ENCODE results near the gene WDR45.

The WDR45 gene

GRCh38 chrX:49069038-49069437, 10.6 kb downstream of the WDR45 start:
- H3K36me3 ChIP-seq (ENCODE audit: control insufficient read depth in 2 of 2, insufficient read depth in 1 of 2, low read length in 2 of 2): peaks cover 0 to 37% of the 10 kb centered on the region in 2 experiments; a peak in 1 of 3 replicates
- CTCF ChIA-PET: interaction anchor here (0.7 kb wide), 1 partner anchor 35 kb away, joined by 4 read pairs; no protein-coding TSS in a partner anchor
- no peak for TF ChIP-seq KLF16 (tag by site-specific recombination; IDR thresholded peaks at IDR 0.05)
- TF ChIP-seq ZNF292 (tag by site-specific recombination; IDR thresholded peaks at IDR 0.05; ENCODE audit: borderline replicate concordance, low read depth): no peak
- no peak for TF ChIP-seq WT1 (tag by site-specific recombination; IDR thresholded peaks at IDR 0.05)
- peak; percentile 61 for TF ChIP-seq GLIS1 (tag by site-specific recombination; IDR thresholded peaks at IDR 0.05)
- no peak for TF ChIP-seq ZNF248 (tag by site-specific recombination; IDR thresholded peaks at IDR 0.05)
- TF ChIP-seq YY1 (tag by site-specific recombination; IDR thresholded peaks at IDR 0.05): no peak
- TF ChIP-seq FEZF1 (tag by site-specific recombination; IDR thresholded peaks at IDR 0.05): no peak
- no peak for TF ChIP-seq BCL6B (tag by site-specific recombination; IDR thresholded peaks at IDR 0.05)
- no peak for TF ChIP-seq HOXA7 (CRISPR knock-in tag; IDR thresholded peaks at IDR 0.05; ENCODE audit: borderline replicate concordance)
- TF ChIP-seq ZNF146 (tag by site-specific recombination; IDR thresholded peaks at IDR 0.05): no peak
- no peak for TF ChIP-seq ZNF175 (tag by site-specific recombination; IDR thresholded peaks at IDR 0.05)
- TF ChIP-seq, protein P1, sequence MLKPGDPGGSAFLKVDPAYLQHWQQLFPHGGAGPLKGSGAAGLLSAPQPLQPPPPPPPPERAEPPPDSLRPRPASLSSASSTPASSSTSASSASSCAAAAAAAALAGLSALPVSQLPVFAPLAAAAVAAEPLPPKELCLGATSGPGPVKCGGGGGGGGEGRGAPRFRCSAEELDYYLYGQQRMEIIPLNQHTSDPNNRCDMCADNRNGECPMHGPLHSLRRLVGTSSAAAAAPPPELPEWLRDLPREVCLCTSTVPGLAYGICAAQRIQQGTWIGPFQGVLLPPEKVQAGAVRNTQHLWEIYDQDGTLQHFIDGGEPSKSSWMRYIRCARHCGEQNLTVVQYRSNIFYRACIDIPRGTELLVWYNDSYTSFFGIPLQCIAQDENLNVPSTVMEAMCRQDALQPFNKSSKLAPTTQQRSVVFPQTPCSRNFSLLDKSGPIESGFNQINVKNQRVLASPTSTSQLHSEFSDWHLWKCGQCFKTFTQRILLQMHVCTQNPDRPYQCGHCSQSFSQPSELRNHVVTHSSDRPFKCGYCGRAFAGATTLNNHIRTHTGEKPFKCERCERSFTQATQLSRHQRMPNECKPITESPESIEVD (tag by site-specific recombination; IDR thresholded peaks at IDR 0.05): no peak
- TF ChIP-seq ZNF416 (tag by site-specific recombination; IDR thresholded peaks at IDR 0.05): no peak
- TF ChIP-seq GLIS2 (tag by site-specific recombination; IDR thresholded peaks at IDR 0.05): peak; percentile 55
- H3K4me1 ChIP-seq (ENCODE audit: control insufficient read depth, insufficient read depth, low read length): no peaks in the 10 kb centered on the region; the same call in 1 of the 2 replicates
- no peak overlapping the region for H3K27ac ChIP-seq (ENCODE audit: extremely low read depth, low read depth, low read length)
- POLR2A ChIA-PET: no interaction called here
- H3K4me3 ChIP-seq (ENCODE audit: low read depth, low read length): no peak overlapping the region
- H3K9me3 ChIP-seq (ENCODE audit: control insufficient read depth, insufficient read depth, low read depth, low read length): no peaks in the 10 kb centered on the region

DNA sequence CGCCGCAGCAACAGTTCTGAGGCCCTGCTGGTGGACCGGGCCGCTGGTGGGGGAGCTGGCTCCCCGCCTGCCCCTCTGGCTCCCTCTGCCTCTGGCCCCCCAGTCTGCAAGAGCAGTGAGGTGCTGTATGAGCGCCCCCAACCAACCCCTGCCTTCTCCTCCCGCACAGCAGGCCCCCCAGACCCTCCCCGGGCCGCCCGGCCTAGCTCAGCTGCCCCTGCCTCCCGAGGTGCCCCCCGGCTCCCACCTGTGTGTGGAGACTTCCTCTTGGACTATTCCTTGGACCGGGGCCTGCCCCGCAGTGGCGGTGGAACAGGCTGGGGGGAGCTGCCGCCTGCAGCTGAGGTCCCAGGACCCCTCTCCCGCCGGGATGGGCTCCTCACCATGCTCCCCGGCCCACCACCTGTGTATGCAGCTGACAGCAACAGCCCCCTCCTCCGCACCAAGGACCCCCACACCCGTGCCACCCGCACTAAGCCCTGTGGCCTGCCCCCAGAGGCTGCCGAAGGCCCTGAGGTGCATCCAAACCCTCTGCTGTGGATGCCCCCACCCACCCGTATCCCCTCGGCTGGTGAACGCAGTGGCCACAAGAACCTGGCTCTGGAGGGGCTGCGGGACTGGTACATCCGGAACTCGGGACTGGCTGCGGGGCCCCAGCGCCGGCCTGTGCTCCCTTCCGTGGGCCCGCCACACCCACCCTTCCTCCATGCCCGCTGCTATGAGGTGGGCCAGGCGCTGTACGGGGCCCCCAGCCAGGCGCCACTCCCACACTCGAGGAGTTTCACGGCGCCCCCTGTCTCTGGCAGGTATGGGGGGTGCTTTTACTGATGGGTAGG, 12.2 kb downstream of the WDR45 start:
- TF ChIP-seq PRDM10 (tag by site-specific recombination; IDR thresholded peaks at IDR 0.05): peak; percentile 72
- TF ChIP-seq ZNF18 (tag by site-specific recombination; IDR thresholded peaks at IDR 0.05): no peak
- TF ChIP-seq MZF1 (tag by site-specific recombination; IDR thresholded peaks at IDR 0.05; ENCODE audit: borderline replicate concordance): no peak
- Histone ChIP-seq H3K9me3 (ENCODE audit: control insufficient read depth, insufficient read depth, low read depth, low read length) (no peaks in the 10 kb centered on the region), H3K4me3 (ENCODE audit: low read depth, low read length) (no peak overlapping the region), H3K36me3 (ENCODE audit: control insufficient read depth in 2 of 2, insufficient read depth in 1 of 2, low read length in 2 of 2) (peaks cover 0 to 40% of the 10 kb centered on the region in 2 experiments; a peak in 1 of 3 replicates), H3K4me1 (ENCODE audit: control insufficient read depth, insufficient read depth, low read length) (no peaks in the 10 kb centered on the region), H3K27ac (ENCODE audit: extremely low read depth, low read depth, low read length) (no peak overlapping the region)
- ChIA-PET CTCF (no interaction called here), POLR2A (no interaction called here)

Measured in HEK293 (cell line).